Retinal pigment epithelial cell (primary cell): ENCODE data around the gene TMEM217.

ENCODE experiments used
- DNase-seq: peaks from one replicate; pipeline ENCODE4 v3.0.0-alpha.2; 2010; ENCODE audit warnings: low read depth
- H3K4me3 ChIP-seq: 2 replicates; pipeline ENCODE4 v1.5.1; 2011; ENCODE audit warnings: mild to moderate bottlenecking, low read length, control low read depth, moderate library complexity
- TF ChIP-seq, protein P1 (sequence below): conservative IDR thresholded peaks from 2 replicates; pipeline ENCODE4 v1.5.1; 2011; ENCODE audit warnings: low read depth, low read length, control low read depth, inconsistent platforms

Gene TMEM217

DNA sequence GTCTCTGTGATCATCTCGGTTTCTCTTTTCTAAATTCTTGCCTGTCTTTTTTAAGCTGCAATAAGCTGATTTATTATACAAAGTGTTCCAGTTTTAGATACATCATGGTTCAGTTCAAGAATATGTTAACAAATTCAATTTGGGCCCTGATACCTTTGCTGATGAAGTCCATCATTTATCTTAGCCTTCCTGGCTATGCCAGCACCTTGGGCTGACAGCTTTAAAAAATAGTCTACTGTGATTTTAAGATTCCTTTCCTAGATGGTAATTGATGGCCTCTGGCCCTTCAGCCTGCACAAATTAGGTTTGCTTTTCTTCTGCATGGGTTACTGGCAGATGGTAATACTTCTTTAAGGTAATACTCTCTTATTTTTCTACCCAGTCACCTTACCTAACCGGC is 7.1 kb upstream of the TMEM217 start:
- no peak overlapping the region for H3K4me3 ChIP-seq
- TF ChIP-seq, protein P1, sequence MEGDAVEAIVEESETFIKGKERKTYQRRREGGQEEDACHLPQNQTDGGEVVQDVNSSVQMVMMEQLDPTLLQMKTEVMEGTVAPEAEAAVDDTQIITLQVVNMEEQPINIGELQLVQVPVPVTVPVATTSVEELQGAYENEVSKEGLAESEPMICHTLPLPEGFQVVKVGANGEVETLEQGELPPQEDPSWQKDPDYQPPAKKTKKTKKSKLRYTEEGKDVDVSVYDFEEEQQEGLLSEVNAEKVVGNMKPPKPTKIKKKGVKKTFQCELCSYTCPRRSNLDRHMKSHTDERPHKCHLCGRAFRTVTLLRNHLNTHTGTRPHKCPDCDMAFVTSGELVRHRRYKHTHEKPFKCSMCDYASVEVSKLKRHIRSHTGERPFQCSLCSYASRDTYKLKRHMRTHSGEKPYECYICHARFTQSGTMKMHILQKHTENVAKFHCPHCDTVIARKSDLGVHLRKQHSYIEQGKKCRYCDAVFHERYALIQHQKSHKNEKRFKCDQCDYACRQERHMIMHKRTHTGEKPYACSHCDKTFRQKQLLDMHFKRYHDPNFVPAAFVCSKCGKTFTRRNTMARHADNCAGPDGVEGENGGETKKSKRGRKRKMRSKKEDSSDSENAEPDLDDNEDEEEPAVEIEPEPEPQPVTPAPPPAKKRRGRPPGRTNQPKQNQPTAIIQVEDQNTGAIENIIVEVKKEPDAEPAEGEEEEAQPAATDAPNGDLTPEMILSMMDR: no peak
- no peak for DNase-seq

DNA sequence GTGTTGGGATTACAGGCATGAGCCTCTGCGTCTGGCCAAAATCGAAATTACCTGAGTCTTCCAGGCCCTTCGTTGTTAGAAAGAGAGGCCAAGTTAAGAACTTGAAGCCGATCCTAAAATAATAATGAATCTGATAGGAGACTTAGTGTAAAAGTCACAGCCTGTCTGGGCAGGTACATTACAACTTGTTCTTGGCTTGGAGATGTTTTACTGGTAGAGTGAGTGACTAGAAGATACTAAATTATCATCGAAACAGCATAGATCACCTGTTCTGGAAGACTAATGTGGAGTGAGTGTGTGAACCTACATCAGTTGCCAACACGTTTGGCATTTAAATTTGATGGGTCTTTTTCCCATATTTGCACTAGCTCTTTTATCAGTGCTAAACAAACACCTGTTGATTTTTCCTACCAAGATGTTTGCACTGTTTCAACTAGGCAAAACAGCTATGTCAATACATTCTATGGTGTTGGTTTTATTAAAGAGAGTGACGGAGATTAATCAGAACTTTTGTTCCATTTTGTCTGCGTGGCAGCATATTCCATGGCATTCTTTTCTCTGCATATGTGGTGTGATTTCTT is 4.6 kb upstream of the TMEM217 start:
- H3K4me3 ChIP-seq: no peak overlapping the region
- TF ChIP-seq, protein P1: no peak
- DNase-seq: no peak

DNA sequence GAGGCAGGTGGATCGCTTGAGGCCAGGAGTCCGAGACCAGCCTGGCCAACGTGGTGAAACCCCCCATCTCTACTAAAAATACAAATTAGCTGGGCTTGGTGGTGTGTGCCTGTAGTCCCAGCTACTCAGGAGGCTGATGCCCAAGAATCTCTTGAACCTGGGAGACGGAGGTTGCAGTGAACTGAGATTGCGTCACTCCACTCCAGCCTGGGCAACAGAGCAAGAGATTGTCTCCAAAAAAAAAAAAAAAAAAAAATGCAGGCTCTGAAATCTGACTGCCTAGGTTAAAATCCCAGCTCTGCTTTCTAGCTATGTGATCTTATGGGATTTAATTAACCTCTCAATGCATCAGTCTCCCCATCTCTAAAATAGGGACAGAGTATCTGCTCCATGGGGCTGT is 3.3 kb upstream of the TMEM217 start:
- TF ChIP-seq, protein P1: no peak
- no peak overlapping the region for H3K4me3 ChIP-seq
- DNase-seq: no peak

DNA sequence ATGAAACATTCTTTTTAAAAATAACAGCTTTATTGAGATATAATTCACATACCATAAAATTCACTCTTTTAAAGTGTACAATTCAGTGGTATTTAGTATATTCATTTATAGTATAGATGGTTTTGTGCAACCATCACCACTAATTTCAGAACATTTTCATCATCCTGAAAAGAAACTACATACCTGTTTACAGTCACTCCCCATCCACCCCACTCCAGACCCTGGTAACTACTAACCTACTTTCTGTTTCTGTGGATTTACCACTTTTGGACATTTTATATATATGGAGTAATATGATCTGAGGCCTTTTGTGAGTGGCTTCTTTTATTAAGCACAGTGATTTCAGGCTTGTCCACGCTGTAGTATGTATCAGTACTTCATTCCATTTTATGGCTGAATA is 2.5 kb upstream of the TMEM217 start:
- TF ChIP-seq, protein P1: no peak
- no peak for DNase-seq
- H3K4me3 ChIP-seq: no peak overlapping the region

DNA sequence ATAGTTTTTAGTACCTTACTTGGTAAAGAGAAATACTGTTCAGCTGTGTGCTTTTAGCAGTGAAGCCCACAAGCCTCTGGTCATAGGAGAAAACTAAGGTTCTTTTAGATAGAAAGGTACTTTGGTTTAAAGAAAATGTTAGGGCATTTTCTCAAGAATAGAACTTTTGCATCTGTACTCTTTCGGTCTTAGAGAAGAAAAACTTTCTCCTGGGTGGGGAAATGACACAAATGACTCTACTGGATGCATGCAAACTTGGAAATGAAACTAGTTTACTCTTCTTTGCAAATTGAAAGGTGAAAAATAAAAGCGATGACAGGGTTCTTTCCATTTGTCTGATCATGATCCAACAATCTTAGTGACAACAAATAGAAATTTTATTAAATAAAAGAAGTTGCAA is 2.1 kb upstream of the TMEM217 start:
- no peak overlapping the region for H3K4me3 ChIP-seq
- TF ChIP-seq, protein P1: no peak
- no peak for DNase-seq

DNA sequence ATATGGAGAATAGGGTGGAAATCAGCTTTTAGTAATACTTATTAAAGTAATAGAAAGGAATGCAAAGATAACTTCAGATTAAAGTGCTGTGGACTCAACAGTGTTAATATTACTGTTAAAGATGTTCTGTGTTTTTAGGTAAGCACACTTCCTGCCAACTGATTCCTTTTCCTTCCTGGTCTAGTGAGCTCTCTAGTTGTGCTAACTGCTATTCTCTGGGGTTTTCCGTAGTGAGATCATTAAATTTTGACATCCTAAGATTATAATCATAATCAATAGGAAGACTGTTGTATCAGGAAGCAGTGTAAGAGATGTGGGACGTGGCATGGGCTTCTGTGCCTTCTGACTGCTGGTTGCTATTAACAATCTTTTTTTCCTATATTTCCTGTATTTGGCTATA is 1.2 kb upstream of the TMEM217 start:
- peak overlapping the region; percentile 82 for H3K4me3 ChIP-seq
- no peak for DNase-seq
- TF ChIP-seq, protein P1: no peak

DNA sequence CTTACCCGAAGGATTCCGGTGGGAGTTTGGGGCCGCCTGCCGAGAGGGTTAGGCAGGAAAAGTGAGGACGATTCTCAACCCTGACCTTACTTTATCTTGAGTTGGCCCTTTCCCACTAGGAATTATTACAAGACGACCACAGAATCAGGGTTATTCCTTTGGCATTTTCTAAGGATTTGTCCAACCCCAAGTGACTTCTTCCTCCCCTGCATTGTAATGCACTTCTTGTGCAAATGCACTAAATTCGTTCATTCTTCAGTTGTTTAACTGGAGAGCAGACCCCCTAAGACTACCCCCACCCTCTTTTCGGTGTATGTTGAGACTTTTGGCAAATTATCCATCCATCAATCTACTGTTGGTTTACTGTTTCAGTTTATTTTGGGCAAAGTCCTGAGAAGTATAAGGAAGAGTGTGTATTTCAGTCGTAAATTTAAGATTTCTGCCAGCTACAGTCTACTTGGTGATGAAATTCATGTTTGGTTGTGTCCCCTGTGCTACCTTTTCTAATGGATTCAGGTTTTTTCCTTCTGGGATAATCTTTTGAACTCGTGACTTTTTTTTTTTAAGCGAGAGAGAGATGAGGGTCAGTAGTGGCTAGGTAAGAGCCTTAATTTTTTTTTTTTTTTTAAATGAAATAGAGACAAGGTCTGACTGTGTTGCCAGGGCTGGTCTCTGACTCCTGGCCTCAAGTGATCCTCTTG is 611 bp upstream of the TMEM217 start:
- TF ChIP-seq, protein P1: peak; percentile 8
- peak overlapping the region; percentile 82 for H3K4me3 ChIP-seq
- no peak for DNase-seq
